ENCODE results near the gene RASSF4. TPM values are rescaled to one million over a fixed set of nuclear protein-coding genes. Genes with fewer than 3 reads are reported as not detected.

RASSF4 gene
- total RNA-seq, 4 donors from 2014 or later: 1.7 to 22.5 (median 7.4) TPM

DNA sequence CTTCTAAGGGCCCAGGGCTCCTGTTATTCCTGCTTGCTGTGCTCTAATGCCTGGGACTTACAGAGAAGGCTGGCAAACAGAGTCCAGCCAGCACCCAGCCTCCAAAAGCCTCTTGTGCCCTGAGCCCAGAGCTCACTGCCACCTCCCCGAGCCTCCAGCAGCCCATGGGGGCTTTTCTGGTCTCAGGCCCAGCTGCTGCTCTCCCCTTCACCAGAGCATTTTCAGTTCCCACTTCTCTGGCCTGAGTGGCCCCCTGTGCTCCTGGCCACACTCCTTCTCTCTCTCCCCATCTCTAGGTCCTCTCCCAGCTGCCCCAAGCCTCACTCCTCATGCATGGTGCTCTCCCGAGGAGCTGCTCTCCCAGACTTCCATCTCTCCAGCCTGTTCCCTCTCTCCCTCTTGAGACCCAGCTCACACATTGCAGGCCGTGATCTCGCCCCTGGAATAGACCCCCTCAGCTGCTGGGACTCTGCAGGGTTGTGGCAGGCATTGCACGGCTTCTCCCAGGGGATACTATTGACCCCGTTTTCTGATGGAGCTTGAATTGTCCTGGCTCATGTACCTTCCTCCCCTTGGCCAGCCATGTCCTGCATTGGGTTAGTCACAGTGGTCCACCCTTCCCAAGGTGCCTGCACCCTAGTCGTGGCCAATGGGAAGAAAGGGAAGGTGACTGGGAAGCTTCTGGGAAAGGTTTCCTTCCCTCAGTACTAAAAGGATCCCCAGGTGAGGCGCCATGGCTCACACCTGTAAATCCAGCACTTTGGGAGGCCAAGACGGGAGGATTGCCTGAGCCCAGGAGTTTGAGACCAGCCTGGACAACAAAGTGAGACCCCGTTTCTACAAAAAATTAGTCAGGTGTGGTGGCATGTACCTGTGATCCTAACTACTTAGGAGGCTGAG lies 9.0 kb upstream of the RASSF4 start:
- Histone ChIP-seq H3K27ac (no peak overlapping the region), H3K4me1 (peaks cover 0 to 7% (median 5%) of the 10 kb centered on the region in 3 donors), H3K27me3 (no peaks in the 10 kb centered on the region), H3K36me3 (peaks cover 0 to under 1% (median 0%) of the 10 kb centered on the region in 3 donors), H3K9me3 (no peaks in the 10 kb centered on the region), H3K4me3 (no peak overlapping the region)
- 87 to 92% methylated on average over 6 to 9 of the region's 10 CpGs for WGBS, 2 donors
- intact Hi-C loops (cut with DNase I): no loop called here
- no peak for TF ChIP-seq POLR2A (IDR thresholded peaks at IDR 0.05)
- TF ChIP-seq, protein P1, sequence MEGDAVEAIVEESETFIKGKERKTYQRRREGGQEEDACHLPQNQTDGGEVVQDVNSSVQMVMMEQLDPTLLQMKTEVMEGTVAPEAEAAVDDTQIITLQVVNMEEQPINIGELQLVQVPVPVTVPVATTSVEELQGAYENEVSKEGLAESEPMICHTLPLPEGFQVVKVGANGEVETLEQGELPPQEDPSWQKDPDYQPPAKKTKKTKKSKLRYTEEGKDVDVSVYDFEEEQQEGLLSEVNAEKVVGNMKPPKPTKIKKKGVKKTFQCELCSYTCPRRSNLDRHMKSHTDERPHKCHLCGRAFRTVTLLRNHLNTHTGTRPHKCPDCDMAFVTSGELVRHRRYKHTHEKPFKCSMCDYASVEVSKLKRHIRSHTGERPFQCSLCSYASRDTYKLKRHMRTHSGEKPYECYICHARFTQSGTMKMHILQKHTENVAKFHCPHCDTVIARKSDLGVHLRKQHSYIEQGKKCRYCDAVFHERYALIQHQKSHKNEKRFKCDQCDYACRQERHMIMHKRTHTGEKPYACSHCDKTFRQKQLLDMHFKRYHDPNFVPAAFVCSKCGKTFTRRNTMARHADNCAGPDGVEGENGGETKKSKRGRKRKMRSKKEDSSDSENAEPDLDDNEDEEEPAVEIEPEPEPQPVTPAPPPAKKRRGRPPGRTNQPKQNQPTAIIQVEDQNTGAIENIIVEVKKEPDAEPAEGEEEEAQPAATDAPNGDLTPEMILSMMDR (IDR thresholded peaks at IDR 0.05): no peak
- no peak for DNase-seq

DNA sequence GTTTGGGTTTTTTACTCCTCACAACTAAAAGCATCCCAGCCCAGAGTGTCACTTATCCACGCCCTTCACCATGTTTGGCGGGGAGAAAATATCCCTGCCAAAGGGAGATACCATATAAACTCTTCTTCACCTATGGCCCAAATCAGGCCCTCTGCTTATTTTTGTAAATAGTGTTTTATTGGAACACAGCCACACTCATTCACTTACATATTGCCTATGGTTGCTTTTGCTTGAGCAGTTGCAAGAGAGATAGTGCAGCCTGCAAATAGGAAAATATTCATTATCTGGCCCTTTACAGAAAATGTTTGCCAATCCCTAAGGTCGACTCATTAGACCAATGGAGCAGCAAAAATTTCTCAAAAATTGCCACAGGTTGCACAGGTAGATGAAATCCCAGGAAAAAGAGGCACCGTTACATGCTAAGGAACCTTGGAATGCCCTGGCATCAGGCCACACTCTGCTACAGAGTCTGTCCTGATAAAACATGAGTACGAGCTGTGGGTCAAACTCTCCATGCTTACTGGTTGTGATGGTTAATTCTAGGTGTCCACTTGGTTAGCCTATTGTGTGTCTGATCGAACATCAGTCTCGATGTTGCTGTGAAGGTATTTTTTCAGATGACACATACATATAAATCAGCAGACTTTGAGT lies 7.9 kb upstream of the RASSF4 start:
- DNase-seq: no peak
- H3K36me3 ChIP-seq: peaks cover 0 to 8% (median 0%) of the 10 kb centered on the region in 3 donors
- peaks cover 0 to 7% (median 5%) of the 10 kb centered on the region in 3 donors for H3K4me1 ChIP-seq
- H3K9me3 ChIP-seq: no peaks in the 10 kb centered on the region
- no peak overlapping the region for H3K27ac ChIP-seq
- no peaks in the 10 kb centered on the region for H3K27me3 ChIP-seq
- no peak overlapping the region for H3K4me3 ChIP-seq
- WGBS, 2 donors: 88 to 91% methylated on average over 5 to 7 of the region's 7 CpGs
- TF ChIP-seq, protein P1 (IDR thresholded peaks at IDR 0.05): no peak
- no peak for TF ChIP-seq POLR2A (IDR thresholded peaks at IDR 0.05)
- intact Hi-C loops (cut with DNase I): no loop called here

DNA sequence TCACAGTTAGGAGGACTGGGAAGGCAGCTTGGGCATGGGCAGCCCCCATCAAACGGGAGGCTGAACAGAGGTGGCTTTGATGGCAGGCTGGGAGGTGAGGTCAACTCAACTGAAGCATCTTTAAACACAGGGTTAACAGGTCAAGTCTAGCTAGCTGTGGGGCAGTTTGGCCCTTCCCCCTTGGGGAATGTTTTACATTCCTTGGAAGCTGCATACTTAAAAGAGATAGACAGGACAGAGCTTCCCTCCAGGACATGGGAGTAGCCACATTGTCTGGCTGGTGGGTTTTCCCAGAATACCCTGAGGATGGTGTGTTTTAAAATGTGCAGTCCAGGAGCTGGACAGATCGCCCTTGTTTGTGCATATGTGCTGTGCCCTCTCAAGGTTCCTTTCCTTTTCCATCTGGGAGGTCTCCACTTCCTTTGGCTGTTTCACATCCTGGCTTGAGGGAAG lies 6.8 kb upstream of the RASSF4 start:
- Histone ChIP-seq H3K27ac (no peak overlapping the region), H3K9me3 (no peaks in the 10 kb centered on the region), H3K4me1 (peaks cover 0 to 11% (median 8%) of the 10 kb centered on the region in 3 donors), H3K4me3 (no peak overlapping the region), H3K27me3 (no peaks in the 10 kb centered on the region), H3K36me3 (peaks cover 0 to 8% (median 0%) of the 10 kb centered on the region in 3 donors)
- 34 to 54% methylated on average over 2 of the region's 2 CpGs for WGBS, 2 donors
- intact Hi-C loops (cut with DNase I): no loop called here
- TF ChIP-seq POLR2A (IDR thresholded peaks at IDR 0.05): no peak
- TF ChIP-seq, protein P1 (IDR thresholded peaks at IDR 0.05): no peak
- no peak for DNase-seq

DNA sequence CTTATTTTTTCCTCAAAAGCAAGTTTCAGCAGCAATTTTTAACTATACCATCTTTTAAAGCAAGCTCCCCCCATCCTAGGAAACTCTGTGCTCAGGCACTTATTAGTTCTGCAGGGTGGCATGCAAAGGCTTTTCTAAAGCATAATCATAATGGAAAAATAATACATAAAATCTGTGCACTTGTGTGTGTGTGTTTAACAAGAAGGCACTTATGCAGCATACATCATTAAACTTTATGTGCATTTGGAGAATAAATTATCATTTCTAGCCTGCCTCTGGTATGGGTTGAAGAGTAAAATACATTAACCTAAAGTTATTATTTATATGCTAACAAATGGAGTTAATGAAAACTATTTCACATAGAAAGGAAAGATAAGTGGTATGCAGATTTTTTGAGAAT lies 5.6 kb upstream of the RASSF4 start:
- H3K27me3 ChIP-seq: no peaks in the 10 kb centered on the region
- DNase-seq: no peak
- H3K9me3 ChIP-seq: no peaks in the 10 kb centered on the region
- TF ChIP-seq, protein P1 (IDR thresholded peaks at IDR 0.05): no peak
- TF ChIP-seq POLR2A (IDR thresholded peaks at IDR 0.05): no peak
- no peak overlapping the region for H3K4me3 ChIP-seq
- intact Hi-C loops (cut with DNase I): no loop called here
- H3K27ac ChIP-seq: no peak overlapping the region
- H3K4me1 ChIP-seq: peaks cover 6 to 19% (median 13%) of the 10 kb centered on the region in 3 donors
- H3K36me3 ChIP-seq: peaks cover 0 to 8% (median 0%) of the 10 kb centered on the region in 3 donors

DNA sequence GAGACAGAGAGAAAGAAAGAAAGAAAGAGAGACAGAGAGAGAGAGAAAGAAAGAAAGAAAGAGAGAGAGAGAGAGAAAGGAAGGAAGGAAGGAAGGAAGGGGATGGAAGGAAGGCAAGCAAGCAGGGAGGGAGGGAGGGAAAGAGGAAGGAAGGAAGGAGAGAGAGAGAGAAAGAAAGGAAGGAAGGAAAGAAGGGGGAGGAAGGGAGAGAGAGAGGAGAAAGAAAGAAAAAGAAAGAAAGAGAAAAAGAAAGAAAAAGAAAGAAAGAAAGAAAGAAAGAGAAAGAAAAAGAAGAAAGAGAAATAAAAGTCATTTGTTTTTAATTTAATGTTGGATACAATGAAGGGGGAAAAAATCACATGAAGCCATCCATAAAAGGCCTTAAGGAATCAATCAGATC lies 4.6 kb upstream of the RASSF4 start:
- Histone ChIP-seq H3K27ac (peak overlapping the region in 1 of 4 donors; percentile 8), H3K4me1 (peaks cover 7 to 27% (median 16%) of the 10 kb centered on the region in 3 donors), H3K27me3 (no peaks in the 10 kb centered on the region), H3K36me3 (peaks cover 0 to 8% (median 0%) of the 10 kb centered on the region in 3 donors), H3K9me3 (no peaks in the 10 kb centered on the region), H3K4me3 (no peak overlapping the region)
- TF ChIP-seq, protein P1 (IDR thresholded peaks at IDR 0.05): no peak
- intact Hi-C loops (cut with DNase I): no loop called here
- no peak for DNase-seq

Measured in esophagus squamous epithelium (tissue), 5 donors.